Right lobe of liver (tissue), 4 donors: ENCODE data around the gene PHAF1.
A peak's percentile ranks its signal among the peaks of the same experiment; 100 is the strongest.

Experiments used
- POLR2A ChIP-seq: fragments of 450-650 bp; IDR thresholded peaks from one replicate; pipeline ENCODE4 v1.6.1; 2017; ENCODE audit warnings: antibody characterized with exemption, mild to moderate bottlenecking
- TF ChIP-seq, protein P1 (sequence below), 4 donors: fragments of 200-600 bp in 3 of 4; fragments of 450-650 bp in 1 of 4; IDR thresholded peaks; one replicate each; pipeline versions ENCODE4 v1.5.1 to v1.8.0; 2016 to 2022; ENCODE audit warnings: antibody characterized with exemption in 4 of 4, mild to moderate bottlenecking in 2 of 4
- donor health status: DM: no; HTN: no; CAD: no.
- donor health status: DM: no; HTN: no; CAD: no.
- donor health status: DM: no; HTN: yes; CAD: no.

DNA sequence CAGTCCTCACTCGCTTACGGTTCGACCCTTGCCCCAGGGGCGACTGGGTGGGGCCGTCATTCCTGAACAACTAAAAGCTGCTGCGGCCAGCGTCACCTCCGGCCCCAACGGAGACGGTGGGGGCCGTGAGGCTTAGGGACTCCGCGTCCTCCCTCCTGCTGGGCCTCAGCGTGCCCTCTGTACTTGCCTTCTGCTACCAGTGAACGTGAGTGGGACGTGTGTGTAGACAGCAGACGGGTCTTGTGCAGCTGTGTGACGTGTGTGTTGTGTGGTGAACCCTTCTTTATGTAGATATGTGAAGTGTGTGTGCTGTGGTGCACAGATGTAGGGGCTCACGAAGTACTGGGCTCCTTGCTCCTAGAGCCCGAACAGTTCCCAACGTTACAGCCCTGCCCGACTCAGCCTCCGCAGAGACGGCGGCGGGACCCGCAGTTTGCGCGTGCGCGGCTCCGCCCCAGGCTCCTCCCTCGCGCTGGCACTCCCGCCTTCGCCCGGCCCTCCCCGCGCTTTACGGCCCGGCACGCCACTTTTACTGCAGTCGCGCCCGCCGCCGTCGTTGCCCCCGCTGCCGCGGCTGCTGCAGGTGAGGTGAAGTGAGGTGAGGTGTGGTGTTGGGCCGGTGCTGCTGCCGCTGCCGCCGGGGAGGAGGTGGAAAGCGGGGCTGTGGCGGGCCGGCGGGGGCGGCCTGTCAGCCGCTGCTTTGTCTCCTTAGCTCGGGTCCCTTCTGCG, at the start of gene PHAF1:
- TF ChIP-seq, protein P1, sequence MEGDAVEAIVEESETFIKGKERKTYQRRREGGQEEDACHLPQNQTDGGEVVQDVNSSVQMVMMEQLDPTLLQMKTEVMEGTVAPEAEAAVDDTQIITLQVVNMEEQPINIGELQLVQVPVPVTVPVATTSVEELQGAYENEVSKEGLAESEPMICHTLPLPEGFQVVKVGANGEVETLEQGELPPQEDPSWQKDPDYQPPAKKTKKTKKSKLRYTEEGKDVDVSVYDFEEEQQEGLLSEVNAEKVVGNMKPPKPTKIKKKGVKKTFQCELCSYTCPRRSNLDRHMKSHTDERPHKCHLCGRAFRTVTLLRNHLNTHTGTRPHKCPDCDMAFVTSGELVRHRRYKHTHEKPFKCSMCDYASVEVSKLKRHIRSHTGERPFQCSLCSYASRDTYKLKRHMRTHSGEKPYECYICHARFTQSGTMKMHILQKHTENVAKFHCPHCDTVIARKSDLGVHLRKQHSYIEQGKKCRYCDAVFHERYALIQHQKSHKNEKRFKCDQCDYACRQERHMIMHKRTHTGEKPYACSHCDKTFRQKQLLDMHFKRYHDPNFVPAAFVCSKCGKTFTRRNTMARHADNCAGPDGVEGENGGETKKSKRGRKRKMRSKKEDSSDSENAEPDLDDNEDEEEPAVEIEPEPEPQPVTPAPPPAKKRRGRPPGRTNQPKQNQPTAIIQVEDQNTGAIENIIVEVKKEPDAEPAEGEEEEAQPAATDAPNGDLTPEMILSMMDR (IDR thresholded peaks at IDR 0.05) = no peak
- peak; percentile 68 for TF ChIP-seq POLR2A
